NCI-H1105 treated with DMSO at 0.1 percent for 48 hours (cell line): ENCODE data around the gene MRPL27.
"Not testable (repeated sequence)": the region's sequence is repeated elsewhere in the genome, so short reads cannot be mapped to it uniquely, and the experiment has no call there.

Experiments
- DNase-seq: peaks from one replicate; lab custom pipeline; 2025; lab: John Stamatoyannopoulos, UW

Gene MRPL27

GRCh38 chr17:50345432-50346312, 27.3 kb downstream of the MRPL27 start, which contains the start of gene XYLT2:
TSS of gene XYLT2 (plus strand) at chr17:50346126. CDS start at chr17:50346141, 15 bp downstream.
- peak; percentile 60 for DNase-seq

- DNase-seq, result no peak
Measured at GRCh38 chr17:50344731-50345365, 28.1 kb downstream of the MRPL27 start.

DNA sequence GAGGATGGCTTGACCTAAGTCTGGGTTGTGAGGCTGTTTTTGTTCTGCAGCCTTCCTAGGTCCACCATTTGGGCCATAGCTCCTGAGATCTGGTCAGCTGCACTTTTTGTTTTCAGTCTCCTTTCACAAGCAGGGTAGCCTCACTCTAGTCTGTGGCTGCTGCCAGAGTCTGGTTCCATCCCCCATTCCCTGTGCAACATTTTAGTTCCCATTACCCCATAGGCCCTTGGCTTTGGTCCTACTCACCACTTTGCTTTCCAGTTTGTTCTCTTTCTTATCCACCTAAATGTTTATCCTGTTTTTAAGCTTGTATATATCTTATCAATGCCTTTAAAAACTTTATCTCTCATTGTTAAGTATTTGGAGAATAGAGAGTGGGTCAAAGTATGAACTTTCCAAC, 33.6 kb downstream of the MRPL27 start:
- DNase-seq, result no peak

DNA sequence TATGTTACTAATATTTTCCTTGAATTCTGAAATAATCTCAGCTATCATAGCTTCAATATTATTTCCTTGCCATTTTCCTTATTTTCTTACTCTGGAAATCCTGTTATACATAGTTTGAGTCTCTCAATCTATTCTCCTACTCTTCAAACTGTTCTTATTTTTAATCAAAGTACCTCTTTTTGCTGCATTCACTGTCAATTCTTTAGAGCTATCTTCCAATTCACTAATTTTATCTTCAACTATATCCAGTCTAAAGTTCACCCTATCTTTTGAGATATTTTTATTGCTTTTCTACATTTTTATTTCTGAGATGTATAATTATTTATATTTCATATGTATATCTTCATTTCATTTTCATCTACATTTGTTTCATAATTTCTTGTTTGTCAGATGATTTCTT, 34.3 kb downstream of the MRPL27 start:
- DNase-seq, result no peak

DNA sequence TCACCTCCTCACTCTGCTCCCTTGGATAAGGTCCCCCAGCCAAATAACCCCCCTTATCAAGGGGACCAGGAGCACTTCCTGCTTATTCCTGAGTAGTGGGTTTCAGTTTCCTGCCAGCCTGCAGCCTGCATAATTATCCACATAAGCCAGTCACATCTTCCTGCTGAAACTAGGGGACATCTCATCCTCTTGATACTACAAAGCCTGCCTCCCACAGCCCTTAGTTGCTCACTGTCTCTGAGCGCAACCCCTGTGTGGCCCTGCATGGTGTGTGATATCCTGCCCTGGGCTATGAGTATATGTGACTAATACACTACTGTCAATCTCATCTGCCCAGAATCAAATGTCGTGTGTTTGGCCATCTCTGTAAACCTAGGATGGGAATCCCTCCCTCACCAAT, 35.0 kb downstream of the MRPL27 start:
- DNase-seq, result no peak

DNA sequence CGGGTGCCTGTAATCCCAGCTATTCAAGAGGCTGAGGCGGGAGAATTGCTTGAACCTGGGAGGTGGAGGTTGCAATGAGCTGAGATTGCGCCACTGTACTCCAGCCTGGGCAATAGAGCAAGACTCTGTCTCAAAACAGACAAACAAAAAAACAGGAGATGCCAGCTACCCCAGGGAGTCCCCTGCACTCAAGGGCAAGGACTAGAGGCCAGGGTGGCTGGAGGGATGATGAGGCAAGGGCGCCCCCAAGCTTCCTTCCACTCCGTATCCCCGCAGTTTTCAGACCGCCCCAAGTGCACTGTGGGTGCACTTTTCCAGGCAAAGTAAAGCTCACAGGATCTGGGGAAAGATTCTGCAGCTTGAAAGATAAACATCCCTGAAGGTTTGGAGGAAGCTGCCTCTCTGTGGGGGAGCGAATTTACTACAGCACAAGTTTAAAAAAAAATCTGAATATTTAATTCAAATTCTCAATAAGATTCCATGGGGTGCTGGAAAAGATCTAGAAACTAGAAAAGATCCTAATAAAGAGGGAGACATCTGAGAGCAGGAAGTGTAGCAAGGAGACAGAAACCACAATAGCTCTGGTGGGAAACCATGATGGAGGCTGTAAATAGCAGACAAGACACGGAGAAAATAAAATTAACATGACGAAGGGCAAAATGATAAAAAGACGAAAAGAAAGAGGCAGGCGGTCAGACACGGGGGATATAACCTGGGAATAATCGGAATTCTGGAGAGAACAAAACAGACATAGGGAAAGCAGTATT, 39.5 kb downstream of the MRPL27 start:
- DNase-seq, result not testable (repeated sequence)

DNA sequence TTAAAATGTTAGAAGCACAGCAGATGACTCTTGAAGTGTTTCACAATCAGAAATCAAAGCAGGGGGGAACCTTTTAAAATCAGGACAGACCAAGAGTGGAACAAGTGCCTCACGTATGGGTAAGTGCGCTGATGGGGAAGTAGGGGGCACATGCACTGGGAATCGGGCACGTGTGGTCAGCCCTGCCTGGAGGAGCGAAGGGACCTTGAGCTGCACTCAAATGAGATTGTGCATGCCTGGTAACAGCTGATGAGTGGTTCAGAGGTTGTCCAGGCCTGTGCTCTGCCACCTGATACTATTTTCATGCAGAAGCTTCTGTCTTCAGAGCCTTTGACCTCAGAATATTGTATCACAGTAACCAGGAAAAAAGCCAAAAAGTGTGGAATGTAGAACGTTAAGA, 40.8 kb downstream of the MRPL27 start:
- DNase-seq, result no peak

DNA sequence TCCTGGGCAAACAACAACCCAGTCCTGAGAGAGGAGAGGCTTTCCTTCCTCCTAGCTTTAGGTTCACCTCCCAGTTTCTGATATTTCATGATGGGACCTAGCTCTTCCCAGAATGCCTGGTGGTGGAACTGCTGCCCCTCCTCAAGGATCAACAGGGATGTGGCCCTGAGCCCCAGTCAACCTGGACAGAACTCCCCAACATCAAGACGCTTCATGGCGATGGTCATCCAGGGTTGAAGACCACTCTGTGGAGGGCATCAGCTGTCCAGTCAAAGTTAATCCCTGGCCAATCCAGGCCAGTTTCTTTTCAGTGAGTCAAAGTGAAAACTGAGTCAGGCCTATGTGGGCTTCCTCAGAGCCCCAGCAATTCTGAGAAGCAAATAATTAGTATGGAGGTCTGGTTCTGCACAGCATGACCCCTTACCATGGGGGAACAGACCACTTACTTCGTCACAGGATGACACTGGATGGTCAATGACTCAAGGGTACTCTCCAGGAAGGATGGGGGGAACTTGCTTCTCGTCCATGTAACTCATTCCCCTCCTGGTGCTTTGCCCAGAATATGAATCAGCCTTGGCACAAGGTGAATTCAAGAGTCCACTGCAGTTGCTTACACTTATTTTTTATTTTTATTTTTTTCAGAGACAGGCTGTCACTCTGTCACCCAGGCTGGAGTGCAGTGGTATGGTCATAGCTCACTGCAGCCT, 41.7 kb downstream of the MRPL27 start:
- DNase-seq, result no peak

DNA sequence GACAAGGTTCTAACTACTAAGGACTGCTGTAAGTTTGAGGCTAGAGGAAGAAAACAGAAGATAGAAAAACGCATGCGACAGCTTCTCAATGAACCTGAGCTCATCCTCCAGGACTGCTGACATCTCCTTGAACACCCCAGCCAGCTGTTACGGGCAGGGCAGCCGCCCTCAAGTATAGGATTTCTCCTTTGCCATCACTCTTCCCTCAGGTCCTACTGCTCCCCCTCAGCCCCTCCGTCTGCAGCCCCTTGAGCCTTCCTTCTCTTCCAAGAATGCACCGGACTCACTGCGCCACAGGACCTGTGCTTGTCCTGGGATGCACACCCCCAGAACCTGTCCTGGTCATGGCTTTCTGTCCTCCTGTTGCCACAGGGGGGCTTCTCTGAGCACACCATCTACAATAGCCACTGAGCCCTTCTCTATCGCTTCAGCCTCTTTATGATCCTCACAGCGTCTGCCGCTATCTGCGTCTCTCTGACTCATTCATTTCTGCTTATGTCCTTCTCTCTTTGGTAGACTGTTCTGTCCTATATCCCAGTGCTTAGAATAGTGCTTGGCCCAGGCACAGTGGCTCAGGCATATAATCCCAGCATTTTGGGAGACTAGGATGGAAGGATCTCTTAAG, 42.7 kb downstream of the MRPL27 start:
- DNase-seq, result no peak

DNA sequence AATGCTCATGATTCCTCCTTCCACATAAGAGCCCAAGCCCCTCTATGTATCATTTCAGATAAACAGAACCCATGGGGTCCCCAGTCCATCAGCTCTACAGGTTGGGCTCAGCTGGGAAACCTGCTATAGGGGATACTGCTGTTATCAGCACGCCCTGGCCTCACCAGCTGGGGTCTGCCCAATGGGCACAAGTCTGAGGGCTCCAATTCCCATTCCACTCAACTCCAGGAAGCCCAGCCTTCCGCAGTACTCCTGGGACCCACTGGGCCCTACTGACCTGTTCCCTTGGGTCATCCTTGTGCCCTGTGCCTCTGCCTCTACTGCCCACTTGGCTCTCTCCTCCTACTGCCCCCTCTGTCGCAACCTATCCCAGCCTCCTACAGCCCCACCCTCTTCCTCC, 43.3 kb downstream of the MRPL27 start:
- no peak for DNase-seq

DNA sequence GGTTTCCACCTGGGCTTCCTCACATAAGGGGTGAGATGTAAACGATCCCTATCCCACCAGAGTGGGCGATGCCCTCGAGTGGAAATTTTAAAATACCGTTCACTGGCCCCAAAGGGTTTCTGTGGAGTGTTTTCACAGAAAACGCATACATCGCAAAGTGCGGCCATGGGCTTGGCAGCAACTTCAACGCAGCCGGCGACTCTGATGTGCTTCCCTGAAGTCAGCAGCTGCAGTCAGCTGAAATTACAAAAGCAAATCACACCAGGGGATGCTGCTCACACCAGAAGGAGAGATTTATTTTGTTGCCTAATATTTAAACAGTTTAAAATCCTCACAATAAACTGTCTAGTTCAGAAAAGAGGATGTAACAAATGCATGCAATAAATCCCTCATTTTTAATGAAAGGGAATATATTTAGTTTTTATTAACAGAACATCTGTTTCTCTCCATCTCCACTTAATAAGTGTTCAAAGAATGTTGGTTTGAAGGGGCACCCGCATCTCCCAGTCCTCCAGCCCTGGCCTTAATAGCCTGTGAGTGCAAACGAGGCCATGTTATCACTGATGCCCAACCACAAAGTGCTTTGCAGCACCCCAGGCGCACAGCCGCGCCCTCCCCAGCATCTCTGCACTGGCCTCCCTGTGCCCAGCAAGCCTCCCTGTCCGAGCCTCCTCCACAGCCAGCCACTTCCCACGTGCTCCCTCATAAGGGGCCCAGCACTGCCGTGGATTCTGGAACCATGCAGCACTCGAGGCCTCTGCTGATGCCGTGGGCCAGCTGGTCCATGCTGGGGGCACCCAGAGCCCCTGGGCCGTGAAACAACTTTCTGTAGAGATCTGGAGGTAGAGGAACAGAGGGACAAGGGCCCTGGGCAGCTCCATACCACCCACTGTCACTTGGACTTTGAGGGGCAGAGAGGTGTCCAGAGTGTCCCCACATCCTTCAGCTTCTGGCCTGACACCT, 44.3 kb downstream of the MRPL27 start:
- DNase-seq, result no peak

DNA sequence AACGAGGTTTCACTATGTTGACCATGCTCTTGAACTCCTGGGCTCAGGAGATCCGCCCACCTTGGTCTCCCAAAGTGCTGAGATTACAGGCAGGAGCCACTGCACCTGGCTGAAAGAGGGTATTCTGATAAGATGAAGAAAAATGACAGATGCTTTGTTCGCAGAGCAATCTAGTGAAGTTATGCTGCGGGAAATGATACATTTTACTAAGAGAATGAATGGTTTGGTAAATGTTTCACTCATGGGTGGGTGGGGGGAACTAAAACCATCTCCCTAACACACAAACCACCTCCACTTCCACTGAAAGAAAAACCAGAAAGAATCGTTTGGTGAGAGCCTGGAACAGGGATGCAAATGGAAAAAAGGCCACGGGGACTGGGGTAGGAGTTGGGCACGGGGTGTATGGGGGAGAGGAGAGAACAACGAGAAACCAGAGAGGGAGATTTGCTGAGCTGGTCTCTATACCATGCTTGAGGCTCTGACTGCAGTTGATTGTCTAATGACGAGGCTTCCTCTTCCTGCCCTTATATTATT, 46.1 kb downstream of the MRPL27 start:
- no peak for DNase-seq

- no peak for DNase-seq
Measured at GRCh38 chr17:50325906-50326305, 47.1 kb downstream of the MRPL27 start.

- no peak for DNase-seq
Measured at GRCh38 chr17:50323060-50323459, 49.9 kb downstream of the MRPL27 start.

DNA sequence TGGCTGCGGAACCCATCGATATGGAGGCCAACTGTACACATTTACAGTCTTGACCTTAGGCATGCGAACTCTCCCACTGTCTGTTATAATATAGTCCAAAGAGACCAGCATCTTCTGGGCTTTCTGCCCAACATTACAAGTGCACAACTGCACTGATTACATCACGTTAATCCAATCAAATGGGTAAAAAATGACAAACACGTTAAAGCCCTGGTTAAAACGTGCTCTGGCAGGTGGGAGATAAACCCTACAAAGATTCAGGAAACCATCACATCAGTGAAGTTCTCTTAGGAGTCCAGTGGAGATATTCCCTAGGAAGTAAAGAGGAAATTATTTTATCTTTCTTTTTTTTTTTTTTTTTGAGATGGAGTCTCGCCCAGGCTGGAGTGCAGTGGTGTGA, 50.7 kb downstream of the MRPL27 start:
- DNase-seq, result no peak

DNA sequence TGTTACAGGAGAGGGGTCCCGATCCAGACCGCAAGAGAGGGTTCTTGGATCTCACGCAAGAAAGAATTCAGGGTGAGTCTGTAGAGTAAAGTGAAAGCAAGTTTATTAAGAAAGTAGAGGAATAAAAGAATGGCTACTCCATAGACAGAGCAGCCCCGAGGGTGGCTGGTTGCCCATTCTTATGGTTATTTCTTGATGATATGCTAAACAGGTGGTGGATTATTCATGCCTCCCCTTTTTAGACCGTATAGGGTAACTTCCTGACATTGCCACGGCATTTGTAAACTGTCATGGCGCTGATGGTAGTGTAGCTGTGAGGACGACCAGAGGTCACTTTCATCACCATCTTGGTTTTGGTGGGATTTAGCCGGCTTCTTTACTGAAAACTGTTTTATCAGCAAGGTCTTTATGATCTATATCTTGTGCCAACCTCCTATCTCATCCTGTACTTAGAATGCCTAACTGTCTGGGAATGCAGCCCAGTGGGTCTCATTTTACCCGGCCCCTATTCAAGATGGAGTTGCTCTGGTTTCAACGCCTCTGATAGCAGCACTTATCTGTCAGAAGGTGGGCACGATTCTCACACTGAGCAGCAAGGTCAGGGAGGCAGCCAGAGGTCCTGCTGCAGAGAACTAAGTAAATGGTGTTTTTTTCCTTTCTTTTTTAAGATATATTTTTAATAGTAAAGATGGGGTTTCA, 53.5 kb downstream of the MRPL27 start:
- no peak for DNase-seq

DNA sequence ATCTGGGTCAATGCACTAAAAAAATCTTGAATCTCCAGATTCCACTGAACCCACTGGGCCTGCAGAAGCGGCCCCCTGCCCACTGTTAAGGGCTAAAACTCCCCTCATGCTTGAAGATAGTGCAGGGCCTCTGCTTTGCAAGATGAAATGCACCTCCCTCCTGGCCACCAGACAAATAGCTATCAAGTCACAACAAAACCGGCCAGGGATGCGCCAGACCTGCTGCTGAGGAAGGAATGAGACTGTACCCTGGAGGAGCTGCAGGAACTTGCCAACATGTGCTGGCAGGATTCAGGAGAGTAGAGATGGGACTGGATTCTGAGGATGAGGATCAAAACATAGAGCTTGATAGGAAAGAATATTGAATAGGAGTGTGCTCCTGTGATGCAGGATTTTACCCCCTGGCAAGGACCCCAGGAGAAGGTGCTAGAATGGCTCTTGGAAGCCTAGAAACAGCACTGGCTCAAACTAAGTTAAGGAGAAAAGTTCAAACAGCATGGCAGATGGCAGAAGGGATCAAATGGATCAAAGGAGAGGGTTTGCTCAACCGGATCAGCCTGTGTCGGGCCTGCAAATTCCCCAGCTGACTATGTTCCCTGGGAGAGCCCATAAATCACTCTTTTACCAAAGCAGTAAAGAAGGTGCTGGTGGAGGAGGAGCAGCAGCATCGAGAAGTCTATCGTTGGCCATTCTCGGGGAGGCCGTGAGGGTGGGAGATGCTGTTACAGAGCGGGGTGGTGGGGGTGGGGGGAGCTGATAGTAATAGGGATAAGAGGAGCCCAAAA, 54.3 kb downstream of the MRPL27 start:
- DNase-seq, result no peak
